Esophagus squamous epithelium (tissue), 4 donors: ENCODE results near the gene JMJD6.

ENCODE experiments used
- CTCF ChIP-seq, 6 experiments: fragments of 450-650 bp in 4 of 6; fragments of 200-600 bp in 2 of 6; sonication (generic) in 2 of 6; IDR thresholded peaks; one replicate each; pipeline ENCODE4 v1.5.1; 2016 to 2019; ENCODE audit warnings: antibody characterized with exemption in 6 of 6, mild to moderate bottlenecking in 4 of 6, moderate library complexity in 4 of 6
- POLR2A ChIP-seq, 4 donors: fragments of 450-650 bp; IDR thresholded peaks; one replicate each; pipeline ENCODE4 v1.6.1; 2017; ENCODE audit warnings: antibody characterized with exemption in 4 of 4, mild to moderate bottlenecking in 4 of 4, moderate library complexity in 3 of 4

- TF ChIP-seq POLR2A (IDR thresholded peaks at IDR 0.05) (no peak), CTCF (IDR thresholded peaks at IDR 0.05) (no peak)
Measured at GRCh38 chr17:76742958-76743357, 16.6 kb upstream of the JMJD6 start.
